Hepatocyte (in vitro differentiated cells): ENCODE data around the gene CAPZB.

ENCODE experiments used
- EZH2 ChIP-seq: fragments of 200-600 bp; sonication (generic); IDR thresholded peaks from 2 replicates; pipeline ENCODE4 v1.6.1; 2016; ENCODE audit warnings: antibody characterized with exemption, mild to moderate bottlenecking, borderline replicate concordance
- EZH2phosphoT487 ChIP-seq: fragments of 200-600 bp; sonication (generic); IDR thresholded peaks from one replicate; pipeline ENCODE4 v1.6.1; 2018; ENCODE audit warnings: antibody characterized with exemption, mild to moderate bottlenecking, low read depth, moderate library complexity; ENCODE audit not compliant: unreplicated experiment, severe bottlenecking
- TF ChIP-seq, protein P1 (sequence below): fragments of 200-600 bp; sonication (generic); IDR thresholded peaks from 2 replicates; pipeline ENCODE4 v1.5.1; 2016; ENCODE audit warnings: antibody characterized with exemption, mild to moderate bottlenecking; ENCODE audit not compliant: poor library complexity

DNA sequence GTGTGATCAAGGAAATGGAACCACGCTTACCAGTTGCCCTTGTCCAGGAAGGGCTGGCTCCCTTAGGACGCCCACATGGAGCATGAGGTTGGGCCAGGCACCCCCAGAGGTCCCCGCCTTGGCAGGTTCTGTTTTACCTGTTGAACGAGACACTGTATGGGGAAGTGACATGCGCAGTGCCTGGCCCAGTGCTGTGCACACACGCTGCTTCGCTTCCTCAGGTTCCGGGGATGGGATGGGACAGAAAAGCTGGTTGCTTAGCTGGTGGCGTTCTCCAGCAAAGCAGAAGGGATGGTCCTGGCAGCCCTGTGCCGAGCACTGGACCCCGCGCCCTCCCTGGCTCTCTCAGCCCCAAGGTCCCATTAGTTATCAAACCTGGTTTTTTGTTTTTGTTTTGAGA is 152.5 kb downstream of the CAPZB start:
- TF ChIP-seq, protein P1, sequence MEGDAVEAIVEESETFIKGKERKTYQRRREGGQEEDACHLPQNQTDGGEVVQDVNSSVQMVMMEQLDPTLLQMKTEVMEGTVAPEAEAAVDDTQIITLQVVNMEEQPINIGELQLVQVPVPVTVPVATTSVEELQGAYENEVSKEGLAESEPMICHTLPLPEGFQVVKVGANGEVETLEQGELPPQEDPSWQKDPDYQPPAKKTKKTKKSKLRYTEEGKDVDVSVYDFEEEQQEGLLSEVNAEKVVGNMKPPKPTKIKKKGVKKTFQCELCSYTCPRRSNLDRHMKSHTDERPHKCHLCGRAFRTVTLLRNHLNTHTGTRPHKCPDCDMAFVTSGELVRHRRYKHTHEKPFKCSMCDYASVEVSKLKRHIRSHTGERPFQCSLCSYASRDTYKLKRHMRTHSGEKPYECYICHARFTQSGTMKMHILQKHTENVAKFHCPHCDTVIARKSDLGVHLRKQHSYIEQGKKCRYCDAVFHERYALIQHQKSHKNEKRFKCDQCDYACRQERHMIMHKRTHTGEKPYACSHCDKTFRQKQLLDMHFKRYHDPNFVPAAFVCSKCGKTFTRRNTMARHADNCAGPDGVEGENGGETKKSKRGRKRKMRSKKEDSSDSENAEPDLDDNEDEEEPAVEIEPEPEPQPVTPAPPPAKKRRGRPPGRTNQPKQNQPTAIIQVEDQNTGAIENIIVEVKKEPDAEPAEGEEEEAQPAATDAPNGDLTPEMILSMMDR = no peak
- TF ChIP-seq EZH2 = no peak
- no peak for TF ChIP-seq EZH2phosphoT487
